HepG2 (cell line): ENCODE measurements around the gene GHRH. TPM values are rescaled to one million over a fixed set of nuclear protein-coding genes. Genes with fewer than 3 reads are reported as not detected.

Experiments
- BCL3 ChIP-seq: sonication (generic); formaldehyde crosslinking; IDR thresholded peaks from 2 replicates; pipeline ENCODE4 v1.5.1; 2020; ENCODE audit warnings: mild to moderate bottlenecking, missing genetic modification reagents, moderate library complexity
- BCLAF1 ChIP-seq: fragments of 450-650 bp; IDR thresholded peaks from 2 replicates; pipeline ENCODE4 v1.6.1; 2017; ENCODE audit warnings: mild to moderate bottlenecking
- CEBPG ChIP-seq: IDR thresholded peaks from 2 replicates; pipeline ENCODE4 v1.6.1; 2016
- FOXJ3 ChIP-seq: sonication (generic); formaldehyde crosslinking; IDR thresholded peaks from 2 replicates; pipeline ENCODE4 v1.4.0; 2020; ENCODE audit warnings: missing genetic modification reagents, mild to moderate bottlenecking, borderline replicate concordance
- HOXA3 ChIP-seq: sonication (generic); formaldehyde crosslinking; IDR thresholded peaks from 2 replicates; pipeline ENCODE4 v1.5.0; 2020; ENCODE audit warnings: missing genetic modification reagents
- ISL2 ChIP-seq: sonication (generic); formaldehyde crosslinking; IDR thresholded peaks from 2 replicates; pipeline ENCODE4 v1.5.0; 2020; ENCODE audit warnings: missing genetic modification reagents
- KDM5B ChIP-seq: sonication (generic); formaldehyde crosslinking; IDR thresholded peaks from 2 replicates; pipeline ENCODE4 v1.4.0; 2020; ENCODE audit warnings: missing genetic modification reagents, mild to moderate bottlenecking, borderline replicate concordance
- PATZ1 ChIP-seq: sonication (generic); formaldehyde crosslinking; IDR thresholded peaks from 2 replicates; pipeline ENCODE4 v1.4.0; 2020; ENCODE audit warnings: missing genetic modification reagents
- PBX3 ChIP-seq: sonication (generic); formaldehyde crosslinking; IDR thresholded peaks from 2 replicates; pipeline ENCODE4 v1.8.1; 2023; ENCODE audit warnings: missing genetic modification reagents, inconsistent platforms, borderline replicate concordance
- POGZ ChIP-seq: sonication (generic); formaldehyde crosslinking; IDR thresholded peaks from 2 replicates; pipeline ENCODE4 v1.4.0; 2020; ENCODE audit warnings: mild to moderate bottlenecking, missing genetic modification reagents
- RCOR2 ChIP-seq: IDR thresholded peaks from 2 replicates; pipeline ENCODE4 v1.6.1; 2016; ENCODE audit warnings: missing biosample characterization, missing genetic modification reagents
- SAFB2 ChIP-seq: sonication (generic); formaldehyde crosslinking; IDR thresholded peaks from 2 replicates; pipeline ENCODE4 v1.5.1; 2020; ENCODE audit warnings: missing genetic modification reagents, low read depth, mild to moderate bottlenecking, borderline replicate concordance
- SIX4 ChIP-seq: sonication (generic); formaldehyde crosslinking; IDR thresholded peaks from 2 replicates; pipeline ENCODE4 v1.4.0; 2020; ENCODE audit warnings: missing genetic modification reagents
- TARDBP ChIP-seq: sonication (generic); formaldehyde crosslinking; IDR thresholded peaks from 2 replicates; pipeline ENCODE4 v1.8.0; 2022; ENCODE audit warnings: mild to moderate bottlenecking, missing genetic modification reagents
- XRCC5 ChIP-seq: fragments of 200-400 bp; formaldehyde crosslinking; optimal IDR thresholded peaks from 2 replicates; pipeline ENCODE3; 2017; ENCODE audit warnings: mild to moderate bottlenecking, low read length
- ZBTB33 ChIP-seq: sonication (generic); formaldehyde crosslinking; IDR thresholded peaks from 2 replicates; pipeline ENCODE4 v1.4.0; 2020; ENCODE audit warnings: missing genetic modification reagents
- ZNF121 ChIP-seq: sonication (generic); formaldehyde crosslinking; IDR thresholded peaks from 2 replicates; pipeline ENCODE4 v1.5.0; 2020; ENCODE audit warnings: mild to moderate bottlenecking, missing genetic modification reagents
- ZNF235 ChIP-seq: sonication (generic); formaldehyde crosslinking; IDR thresholded peaks from 2 replicates; pipeline ENCODE4 v1.8.1; 2023; ENCODE audit warnings: mild to moderate bottlenecking, missing genetic modification reagents, borderline replicate concordance
- ZNF615 ChIP-seq: sonication (generic); formaldehyde crosslinking; IDR thresholded peaks from 2 replicates; pipeline ENCODE4 v1.5.0; 2020; ENCODE audit warnings: mild to moderate bottlenecking, missing genetic modification reagents, borderline replicate concordance
- ZNF878 ChIP-seq: sonication (generic); formaldehyde crosslinking; IDR thresholded peaks from 2 replicates; pipeline ENCODE4 v1.8.1; 2023; ENCODE audit warnings: mild to moderate bottlenecking, missing genetic modification reagents, moderate library complexity
- polyA plus RNA-seq, 8 experiments: library from polyadenylated mRNA; depleted of rRNA in 3 of 8; stranded (reverse) in 7 of 8; unstranded in 1 of 8; fragments of >200 nt; fragmentation: Illumina TruSeq in 4 of 8; extraction: Trizol in 4 of 8; gene quantifications; 2 replicates each; pipeline versions ENCODE4 v1.2.1 to v1.2.3, GENCODE V29; 2011 to 2016; ENCODE audit warnings: low read depth in 4 of 8, missing spikeins in 1 of 8, mixed read lengths in 1 of 8; ENCODE audit not compliant: insufficient read depth in 1 of 8
- total RNA-seq, 5 experiments: library from RNA; depleted of rRNA; stranded (reverse); fragments of >200 nt; fragmentation: Illumina TruSeq; extraction: Trizol; gene quantifications; 2 replicates each; pipeline ENCODE4 v1.2.3, GENCODE V29; 2016; ENCODE audit warnings: low read depth in 1 of 5

The GHRH gene
- total and polyA plus RNA-seq, 2 of the 13 experiments (the other 11 are each of a cell fraction or from before 2014, with no cell fraction given): not detected

- TF ChIP-seq ZNF878 (CRISPR knock-in tag) (0 out of 2 replicates have a peak, but pooled peaks have one; percentile 17), RCOR2 (CRISPR knock-in tag) (peak; percentile 82; the same call in 1 of the 2 replicates), SAFB2 (no peak), CEBPG (CRISPR knock-in tag) (peak; percentile 31; the same call in 1 of the 2 replicates), KDM5B (CRISPR knock-in tag) (peak; percentile 56; the same call in 1 of the 2 replicates), ISL2 (peak; percentile 38; the same call in 1 of the 2 replicates), ZBTB33 (CRISPR knock-in tag) (peak; percentile 69), BCL3 (CRISPR knock-in tag) (no peak; the same call in 1 of the 2 replicates), FOXJ3 (CRISPR knock-in tag) (peak; percentile 85), ZNF615 (no peak), PBX3 (no peak), HOXA3 (peak; percentile 86; the same call in 1 of the 2 replicates), TARDBP (CRISPR knock-in tag) (peak; percentile 91), POGZ (no peak), BCLAF1 (no peak), ZNF121 (CRISPR knock-in tag) (peak; percentile 52; the same call in 1 of the 2 replicates), XRCC5 (peak; percentile 56), SIX4 (CRISPR knock-in tag) (peak; percentile 72; the same call in 1 of the 2 replicates), PATZ1 (peak; percentile 66; the same call in 1 of the 2 replicates), ZNF235 (no peak)
Observed at GRCh38 chr20:37285664-37286374, 24.2 kb upstream of the GHRH start (continued).
